HG02610 (cell line): ENCODE data around the gene OR5H2.

Experiments
- ATAC-seq: cut with Tn5 transposase; IDR thresholded peaks from one replicate; pipeline ENCODE4 v1.9.1; 2021; ENCODE audit warnings: mild to moderate bottlenecking, moderate library complexity; ENCODE audit not compliant: unreplicated experiment

Gene OR5H2

GRCh38 chr3:98329392-98330124, 47.3 kb downstream of the OR5H2 start:
- peak; percentile 66 for ATAC-seq

- no peak for ATAC-seq
These were observed 49.0 kb downstream of the OR5H2 start for GRCh38 chr3:98331329-98331728.
